ENCODE results near the gene RUNDC1. TPM values are rescaled to one million over a fixed set of nuclear protein-coding genes. Genes with fewer than 3 reads are reported as not detected.

Gene RUNDC1
- total and polyA plus RNA-seq, 2 donors (not counting 1 experiment from before 2014, with no cell fraction given): 8.0 to 8.8 TPM

DNA sequence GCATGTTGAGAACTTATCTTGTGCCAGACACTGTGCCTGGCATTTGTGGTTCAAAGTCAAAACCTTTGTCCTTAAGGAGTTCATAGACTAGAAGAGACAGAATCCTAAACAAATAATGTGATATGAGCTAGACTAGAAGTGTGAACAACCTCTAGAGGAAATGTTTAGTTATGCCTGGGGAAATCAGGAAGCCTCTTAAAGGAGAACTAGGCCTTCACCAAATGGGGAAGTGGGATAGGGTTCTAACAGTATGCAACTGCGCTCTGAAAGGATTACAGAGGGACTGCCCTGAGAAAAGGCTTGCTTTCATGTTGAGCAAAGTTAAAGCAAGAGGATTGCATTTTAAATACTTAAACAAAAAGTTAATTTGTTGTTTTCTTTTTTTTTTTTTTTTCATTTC lies 4.9 kb downstream of the RUNDC1 start:
- Histone ChIP-seq H2AFZ (ENCODE audit: low read length) (no peak overlapping the region), H3K36me3 (ENCODE audit: control insufficient read depth, insufficient read depth, low read length) (peaks cover under 1% of the 10 kb centered on the region), H3K4me3 (replicated peaks in 1 of 4; ENCODE audit: control extremely low read depth in 1 of 4, insufficient read depth in 1 of 4, low read depth in 3 of 4, low read length in 4 of 4) (no peak overlapping the region), H4K20me1 (ENCODE audit: control insufficient read depth, extremely low read depth, insufficient read depth, low read length) (no peaks in the 10 kb centered on the region), H3K27ac (ENCODE audit: insufficient read depth, low read length) (no peak overlapping the region), H3K9me3 (ENCODE audit: control insufficient read depth, insufficient read depth, low read depth, low read length) (no peaks in the 10 kb centered on the region), H3K9ac (ENCODE audit: insufficient read depth, low read length) (no peak overlapping the region), H3K4me1 (ENCODE audit: control insufficient read depth, extremely low read depth, insufficient read depth, low read length) (peaks cover 11% of the 10 kb centered on the region), H3K79me2 (ENCODE audit: control insufficient read depth, insufficient read depth, low read length) (peaks cover 18% of the 10 kb centered on the region), H3K4me2 (ENCODE audit: extremely low read depth, insufficient read depth, low read length) (no peak overlapping the region), H3K27me3 (ENCODE audit: control insufficient read depth, insufficient read depth, low read length) (no peaks in the 10 kb centered on the region)
- TF ChIP-seq, protein P1, sequence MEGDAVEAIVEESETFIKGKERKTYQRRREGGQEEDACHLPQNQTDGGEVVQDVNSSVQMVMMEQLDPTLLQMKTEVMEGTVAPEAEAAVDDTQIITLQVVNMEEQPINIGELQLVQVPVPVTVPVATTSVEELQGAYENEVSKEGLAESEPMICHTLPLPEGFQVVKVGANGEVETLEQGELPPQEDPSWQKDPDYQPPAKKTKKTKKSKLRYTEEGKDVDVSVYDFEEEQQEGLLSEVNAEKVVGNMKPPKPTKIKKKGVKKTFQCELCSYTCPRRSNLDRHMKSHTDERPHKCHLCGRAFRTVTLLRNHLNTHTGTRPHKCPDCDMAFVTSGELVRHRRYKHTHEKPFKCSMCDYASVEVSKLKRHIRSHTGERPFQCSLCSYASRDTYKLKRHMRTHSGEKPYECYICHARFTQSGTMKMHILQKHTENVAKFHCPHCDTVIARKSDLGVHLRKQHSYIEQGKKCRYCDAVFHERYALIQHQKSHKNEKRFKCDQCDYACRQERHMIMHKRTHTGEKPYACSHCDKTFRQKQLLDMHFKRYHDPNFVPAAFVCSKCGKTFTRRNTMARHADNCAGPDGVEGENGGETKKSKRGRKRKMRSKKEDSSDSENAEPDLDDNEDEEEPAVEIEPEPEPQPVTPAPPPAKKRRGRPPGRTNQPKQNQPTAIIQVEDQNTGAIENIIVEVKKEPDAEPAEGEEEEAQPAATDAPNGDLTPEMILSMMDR (conservative IDR thresholded peaks at IDR 0.05 in 1 of 2, IDR thresholded peaks at IDR 0.05 in 1 of 2; ENCODE audit: low read depth in 1 of 2, low read length in 2 of 2): no peak
- TF ChIP-seq EZH2 (IDR thresholded peaks at IDR 0.05; ENCODE audit: low read length, missing control alignments): no peak
- no peak for DNase-seq (ENCODE audit: low read depth in 2 of 2)

DNA sequence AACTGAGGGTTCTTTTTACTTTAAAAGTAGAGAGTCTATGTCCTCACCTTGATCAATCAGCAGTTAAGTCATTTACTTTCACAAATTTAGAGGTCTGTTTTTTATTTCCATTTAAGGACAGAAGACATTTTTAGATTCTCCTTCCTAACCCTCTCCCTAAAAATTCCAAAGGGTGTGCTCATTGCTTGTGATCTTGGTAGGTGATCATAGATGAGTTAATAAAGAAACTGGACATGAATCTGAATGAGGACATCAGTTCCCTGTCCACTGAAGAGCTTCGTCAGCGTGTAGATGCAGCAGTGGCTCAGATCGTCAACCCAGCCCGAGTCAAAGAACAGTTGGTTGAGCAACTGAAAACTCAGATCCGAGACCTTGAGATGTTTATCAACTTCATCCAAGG lies 8.8 kb downstream of the RUNDC1 start:
- H3K27me3 ChIP-seq (ENCODE audit: control insufficient read depth, insufficient read depth, low read length): no peaks in the 10 kb centered on the region
- H4K20me1 ChIP-seq (ENCODE audit: control insufficient read depth, extremely low read depth, insufficient read depth, low read length): no peaks in the 10 kb centered on the region
- no peak overlapping the region for H3K27ac ChIP-seq (ENCODE audit: insufficient read depth, low read length)
- H3K4me1 ChIP-seq (ENCODE audit: control insufficient read depth, extremely low read depth, insufficient read depth, low read length): peaks cover 7% of the 10 kb centered on the region
- H3K9me3 ChIP-seq (ENCODE audit: control insufficient read depth, insufficient read depth, low read depth, low read length): no peaks in the 10 kb centered on the region
- no peak for DNase-seq (ENCODE audit: low read depth in 2 of 2)
- no peak overlapping the region for H2AFZ ChIP-seq (ENCODE audit: low read length)
- no peaks in the 10 kb centered on the region for H3K79me2 ChIP-seq (ENCODE audit: control insufficient read depth, insufficient read depth, low read length)
- H3K36me3 ChIP-seq (ENCODE audit: control insufficient read depth, insufficient read depth, low read length): peaks cover 10% of the 10 kb centered on the region
- TF ChIP-seq, protein P1 (conservative IDR thresholded peaks at IDR 0.05 in 1 of 2, IDR thresholded peaks at IDR 0.05 in 1 of 2; ENCODE audit: low read depth in 1 of 2, low read length in 2 of 2): no peak
- TF ChIP-seq EZH2 (IDR thresholded peaks at IDR 0.05; ENCODE audit: low read length, missing control alignments): no peak
- H3K9ac ChIP-seq (ENCODE audit: insufficient read depth, low read length): no peak overlapping the region
- no peak overlapping the region for H3K4me2 ChIP-seq (ENCODE audit: extremely low read depth, insufficient read depth, low read length)
- no peak overlapping the region for H3K4me3 ChIP-seq (replicated peaks in 1 of 4; ENCODE audit: control extremely low read depth in 1 of 4, insufficient read depth in 1 of 4, low read depth in 3 of 4, low read length in 4 of 4)

DNA sequence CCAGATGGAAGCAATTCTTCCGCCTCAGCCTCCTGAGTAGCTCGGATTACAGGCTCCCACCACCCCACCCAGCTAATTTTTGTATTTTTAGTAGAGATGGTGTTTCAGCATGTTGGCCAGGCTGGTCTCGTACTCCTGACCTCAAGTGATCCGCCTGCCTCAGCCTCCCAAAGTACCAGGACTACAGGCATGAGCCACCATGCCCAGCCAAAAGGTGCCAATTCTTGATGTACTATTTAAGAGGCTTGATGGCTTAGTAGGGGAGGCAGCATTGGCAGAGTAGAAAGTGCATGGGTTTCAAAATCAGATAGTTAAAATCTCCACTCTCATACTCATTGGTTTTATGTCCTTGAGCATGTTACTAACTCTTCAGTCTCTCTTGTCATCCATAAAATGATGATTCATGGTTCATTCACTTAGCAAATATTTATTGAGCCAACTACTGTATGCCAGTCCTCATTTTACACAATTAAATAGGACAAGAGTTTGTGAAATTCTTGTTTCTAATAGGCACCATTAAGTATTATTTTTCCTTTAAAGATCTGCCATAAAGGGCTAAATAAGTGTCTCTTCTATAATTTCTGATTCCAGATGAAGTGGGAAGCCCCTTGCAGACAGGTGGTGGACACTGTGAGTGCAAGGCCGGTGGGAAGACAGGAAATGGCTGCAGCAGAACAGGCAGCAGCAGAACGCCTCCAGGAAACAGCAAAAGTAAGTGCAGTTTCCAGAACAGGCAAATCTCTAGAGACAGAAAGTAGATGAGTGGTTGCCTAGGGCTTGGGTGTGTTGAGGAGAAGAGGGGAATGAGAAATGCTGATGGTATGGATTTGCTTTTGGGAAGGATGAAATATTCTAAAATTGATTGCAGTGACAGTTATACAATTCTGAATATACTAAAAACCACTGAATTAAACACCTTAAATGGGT lies 9.6 kb downstream of the RUNDC1 start:
- no peaks in the 10 kb centered on the region for H3K27me3 ChIP-seq (ENCODE audit: control insufficient read depth, insufficient read depth, low read length)
- no peaks in the 10 kb centered on the region for H4K20me1 ChIP-seq (ENCODE audit: control insufficient read depth, extremely low read depth, insufficient read depth, low read length)
- no peak for TF ChIP-seq EZH2 (IDR thresholded peaks at IDR 0.05; ENCODE audit: low read length, missing control alignments)
- TF ChIP-seq, protein P1 (conservative IDR thresholded peaks at IDR 0.05 in 1 of 2, IDR thresholded peaks at IDR 0.05 in 1 of 2; ENCODE audit: low read depth in 1 of 2, low read length in 2 of 2): no peak
- H3K27ac ChIP-seq (ENCODE audit: insufficient read depth, low read length): no peak overlapping the region
- no peak overlapping the region for H2AFZ ChIP-seq (ENCODE audit: low read length)
- no peak overlapping the region for H3K9ac ChIP-seq (ENCODE audit: insufficient read depth, low read length)
- H3K79me2 ChIP-seq (ENCODE audit: control insufficient read depth, insufficient read depth, low read length): no peaks in the 10 kb centered on the region
- H3K4me3 ChIP-seq (replicated peaks in 1 of 4; ENCODE audit: control extremely low read depth in 1 of 4, insufficient read depth in 1 of 4, low read depth in 3 of 4, low read length in 4 of 4): no peak overlapping the region
- H3K36me3 ChIP-seq (ENCODE audit: control insufficient read depth, insufficient read depth, low read length): peaks cover 10% of the 10 kb centered on the region
- peak in 1 of 2 donors; percentile 36 for DNase-seq (ENCODE audit: low read depth in 2 of 2)
- H3K9me3 ChIP-seq (ENCODE audit: control insufficient read depth, insufficient read depth, low read depth, low read length): no peaks in the 10 kb centered on the region
- H3K4me2 ChIP-seq (ENCODE audit: extremely low read depth, insufficient read depth, low read length): peak overlapping the region; percentile 23
- H3K4me1 ChIP-seq (ENCODE audit: control insufficient read depth, extremely low read depth, insufficient read depth, low read length): peaks cover 7% of the 10 kb centered on the region
